ENCODE results near the gene KCNQ2.

Gene KCNQ2

DNA sequence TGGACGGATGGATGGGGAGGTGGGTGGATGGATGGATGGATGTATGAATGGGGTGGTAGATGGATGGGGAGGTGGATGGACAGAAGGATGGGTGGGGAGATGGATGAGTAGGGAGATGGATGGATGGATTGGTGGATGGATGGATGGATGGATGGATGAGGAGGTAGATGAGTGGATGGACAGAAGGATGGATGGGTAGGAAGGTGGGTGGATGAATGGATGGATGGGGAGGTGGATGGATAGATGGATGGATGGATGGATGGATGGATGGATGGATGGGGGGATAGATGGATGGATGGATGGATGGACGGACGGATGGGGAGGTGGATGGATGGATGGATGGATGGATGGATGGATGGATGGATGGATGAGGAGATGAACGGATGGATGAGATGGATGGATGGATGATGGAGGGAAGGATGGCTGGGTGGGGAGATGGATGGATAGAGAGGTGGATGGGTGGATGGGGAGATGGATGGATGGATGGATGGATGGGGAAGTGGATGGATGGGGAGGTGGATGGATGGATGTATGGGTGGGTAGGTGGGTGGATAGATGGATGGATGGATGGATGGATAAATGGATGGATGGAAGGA, 19.3 kb upstream of the KCNQ2 start:
- DNase-seq (ENCODE audit: low spot score): no peak
- in situ Hi-C loops (cut with MboI; ENCODE audit: low sequenced_read_pairs, unreplicated experiment): no loop called here
- TF ChIP-seq, protein P1, sequence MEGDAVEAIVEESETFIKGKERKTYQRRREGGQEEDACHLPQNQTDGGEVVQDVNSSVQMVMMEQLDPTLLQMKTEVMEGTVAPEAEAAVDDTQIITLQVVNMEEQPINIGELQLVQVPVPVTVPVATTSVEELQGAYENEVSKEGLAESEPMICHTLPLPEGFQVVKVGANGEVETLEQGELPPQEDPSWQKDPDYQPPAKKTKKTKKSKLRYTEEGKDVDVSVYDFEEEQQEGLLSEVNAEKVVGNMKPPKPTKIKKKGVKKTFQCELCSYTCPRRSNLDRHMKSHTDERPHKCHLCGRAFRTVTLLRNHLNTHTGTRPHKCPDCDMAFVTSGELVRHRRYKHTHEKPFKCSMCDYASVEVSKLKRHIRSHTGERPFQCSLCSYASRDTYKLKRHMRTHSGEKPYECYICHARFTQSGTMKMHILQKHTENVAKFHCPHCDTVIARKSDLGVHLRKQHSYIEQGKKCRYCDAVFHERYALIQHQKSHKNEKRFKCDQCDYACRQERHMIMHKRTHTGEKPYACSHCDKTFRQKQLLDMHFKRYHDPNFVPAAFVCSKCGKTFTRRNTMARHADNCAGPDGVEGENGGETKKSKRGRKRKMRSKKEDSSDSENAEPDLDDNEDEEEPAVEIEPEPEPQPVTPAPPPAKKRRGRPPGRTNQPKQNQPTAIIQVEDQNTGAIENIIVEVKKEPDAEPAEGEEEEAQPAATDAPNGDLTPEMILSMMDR (IDR thresholded peaks at IDR 0.05; ENCODE audit: borderline replicate concordance, control extremely low read depth, extremely low read depth, insufficient read depth, missing control alignments): no peak

DNA sequence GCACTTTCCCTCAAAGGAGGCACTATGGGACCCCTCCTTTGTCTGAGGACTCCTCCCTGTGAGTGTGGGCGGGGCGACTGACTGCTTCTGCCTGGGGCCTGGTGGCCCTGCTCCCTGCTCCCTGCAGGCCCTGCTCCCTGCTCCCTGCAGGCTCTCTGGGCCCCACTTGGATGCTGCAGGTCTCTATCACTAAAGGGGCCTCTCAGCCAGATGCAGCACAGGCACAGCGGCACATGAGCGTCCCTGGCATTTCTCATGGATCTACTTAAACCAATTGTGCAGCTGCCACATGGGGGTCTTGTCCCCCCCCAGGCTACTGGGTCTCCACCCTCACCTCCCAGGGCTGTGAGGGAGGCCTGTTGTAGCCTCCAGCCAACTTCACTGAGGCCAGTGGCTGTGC, 18.6 kb upstream of the KCNQ2 start:
- DNase-seq (ENCODE audit: low spot score): no peak
- TF ChIP-seq, protein P1 (IDR thresholded peaks at IDR 0.05; ENCODE audit: borderline replicate concordance, control extremely low read depth, extremely low read depth, insufficient read depth, missing control alignments): no peak
- in situ Hi-C loops (cut with MboI; ENCODE audit: low sequenced_read_pairs, unreplicated experiment): no loop called here

DNA sequence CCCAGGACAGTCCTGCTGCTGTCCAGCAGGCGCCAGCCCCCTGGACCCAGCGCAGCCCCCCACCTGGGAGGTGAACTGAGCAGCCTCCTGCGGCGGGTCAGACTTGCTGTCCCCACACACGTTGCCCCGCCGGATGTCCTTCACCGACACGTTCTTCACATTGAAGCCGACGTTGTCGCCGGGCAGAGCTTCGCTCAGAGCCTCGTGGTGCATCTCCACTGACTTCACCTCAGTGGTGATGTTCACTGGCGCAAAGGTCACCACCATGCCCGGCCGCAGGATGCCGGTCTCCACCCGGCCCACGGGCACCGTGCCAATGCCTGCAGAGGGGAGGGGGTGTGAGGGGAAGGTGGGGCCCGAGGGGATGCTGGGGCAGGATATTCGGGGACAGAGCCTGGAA, 18.0 kb upstream of the KCNQ2 start:
- TF ChIP-seq, protein P1 (IDR thresholded peaks at IDR 0.05; ENCODE audit: borderline replicate concordance, control extremely low read depth, extremely low read depth, insufficient read depth, missing control alignments): no peak
- no peak for DNase-seq (ENCODE audit: low spot score)
- in situ Hi-C loops (cut with MboI; ENCODE audit: low sequenced_read_pairs, unreplicated experiment): no loop called here

DNA sequence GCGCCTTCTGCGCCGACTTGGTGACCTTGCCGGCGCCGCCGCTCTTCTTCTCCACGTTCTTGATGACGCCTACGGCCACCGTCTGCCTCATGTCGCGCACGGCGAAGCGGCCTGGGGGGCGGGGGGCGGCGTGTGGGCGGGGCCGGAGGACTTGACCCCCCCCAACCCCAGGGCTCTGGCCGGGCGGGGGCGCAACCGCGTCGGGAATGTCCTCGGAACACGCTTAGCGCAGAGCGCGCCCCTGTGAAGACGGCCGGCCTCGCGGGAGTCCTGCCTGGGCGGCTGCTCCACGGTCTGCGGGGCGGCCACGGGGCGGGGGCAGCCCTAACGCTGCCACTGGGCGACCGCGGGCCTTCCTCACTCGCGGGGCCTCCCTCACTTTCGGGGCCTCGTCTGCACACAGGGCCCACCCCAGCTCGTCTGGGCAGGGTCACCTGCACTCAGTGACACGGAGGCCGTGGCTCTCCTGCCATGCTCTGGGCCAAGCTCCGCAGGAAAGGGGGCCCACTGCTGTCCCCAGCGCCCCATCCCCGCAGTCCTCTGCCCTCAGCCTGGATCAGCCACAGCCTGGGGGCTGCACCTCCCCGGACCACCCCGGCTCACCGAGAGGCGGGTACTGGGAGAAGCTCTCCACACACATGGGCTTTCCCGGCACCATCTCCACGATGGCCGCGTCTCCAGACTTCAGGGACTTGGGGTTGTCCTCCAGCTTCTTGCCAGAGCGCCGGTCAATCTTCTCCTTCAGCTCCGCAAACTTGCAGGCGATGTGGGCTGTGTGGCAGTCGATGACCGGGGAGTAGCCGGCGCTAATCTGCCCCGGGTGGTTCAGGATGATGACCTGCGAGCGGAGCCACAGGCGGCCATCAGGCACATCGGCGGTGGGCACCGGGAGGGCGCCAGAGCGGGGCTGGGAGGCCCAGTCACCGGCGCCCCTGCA, 16.1 kb upstream of the KCNQ2 start:
- in situ Hi-C loops (cut with MboI; ENCODE audit: low sequenced_read_pairs, unreplicated experiment): no loop called here
- no peak for DNase-seq (ENCODE audit: low spot score)
- TF ChIP-seq, protein P1 (IDR thresholded peaks at IDR 0.05; ENCODE audit: borderline replicate concordance, control extremely low read depth, extremely low read depth, insufficient read depth, missing control alignments): no peak

DNA sequence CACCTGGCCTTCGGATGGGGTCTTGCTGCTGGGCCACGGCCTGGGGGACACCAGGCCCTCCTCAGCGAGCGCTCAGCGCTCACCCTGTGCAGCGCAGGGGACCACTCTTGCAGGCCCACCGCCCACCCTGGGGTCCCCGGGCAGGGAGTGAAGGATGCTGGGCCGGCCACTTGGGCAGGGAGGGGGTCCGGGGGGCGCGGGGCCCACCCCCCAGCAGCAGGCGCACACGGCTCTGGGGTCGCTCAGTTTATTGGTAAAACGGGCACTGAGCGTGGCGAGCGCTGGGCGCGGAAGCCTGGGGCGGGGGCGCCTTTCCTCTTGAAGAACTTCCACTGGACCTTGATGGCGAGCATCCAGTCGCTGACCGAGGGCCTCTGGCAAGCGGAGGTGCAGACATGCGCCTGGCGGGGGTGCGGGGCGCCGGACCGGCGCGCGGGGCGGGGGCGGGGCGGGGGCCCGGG, 15.4 kb upstream of the KCNQ2 start:
- no peak for DNase-seq (ENCODE audit: low spot score)
- TF ChIP-seq, protein P1 (IDR thresholded peaks at IDR 0.05; ENCODE audit: borderline replicate concordance, control extremely low read depth, extremely low read depth, insufficient read depth, missing control alignments): no peak
- in situ Hi-C loops (cut with MboI; ENCODE audit: low sequenced_read_pairs, unreplicated experiment): no loop called here

DNA sequence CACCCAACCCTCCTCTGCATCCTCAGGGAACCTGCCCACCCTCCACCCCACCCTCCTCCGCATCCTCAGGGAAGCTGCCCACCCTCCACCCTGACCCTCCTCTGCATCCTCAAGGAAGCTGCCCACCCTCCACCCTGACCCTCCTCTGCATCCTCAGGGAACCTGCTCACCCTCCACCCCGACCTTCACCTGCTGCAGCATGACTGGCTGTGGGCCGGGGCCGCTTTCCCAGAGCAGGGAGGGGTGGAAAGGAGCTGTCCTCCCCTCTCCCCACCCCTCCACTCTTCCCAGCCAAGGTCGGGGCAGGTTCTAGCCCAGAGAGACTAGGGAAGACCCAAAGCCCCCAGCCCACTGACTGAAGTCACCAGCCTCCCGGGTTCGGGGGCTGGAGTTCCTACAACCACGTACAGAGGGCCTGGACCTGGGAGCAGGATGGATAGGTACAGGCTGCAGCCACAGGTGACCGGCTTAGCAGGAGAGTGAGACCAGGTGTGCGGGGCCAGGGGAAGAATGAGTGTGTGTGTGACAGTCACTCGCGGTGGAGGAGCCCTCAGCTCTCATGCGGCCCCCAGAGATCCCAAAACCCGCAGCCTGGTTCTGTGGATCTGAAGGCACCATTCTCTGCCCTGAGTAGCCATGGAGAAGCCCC, 14.8 kb upstream of the KCNQ2 start:
- no peak for DNase-seq (ENCODE audit: low spot score)
- TF ChIP-seq, protein P1 (IDR thresholded peaks at IDR 0.05; ENCODE audit: borderline replicate concordance, control extremely low read depth, extremely low read depth, insufficient read depth, missing control alignments): no peak
- in situ Hi-C loops (cut with MboI; ENCODE audit: low sequenced_read_pairs, unreplicated experiment): no loop called here

Data from GM13976 (cell line).